ENCODE data around the gene ERCC3.

DNA sequence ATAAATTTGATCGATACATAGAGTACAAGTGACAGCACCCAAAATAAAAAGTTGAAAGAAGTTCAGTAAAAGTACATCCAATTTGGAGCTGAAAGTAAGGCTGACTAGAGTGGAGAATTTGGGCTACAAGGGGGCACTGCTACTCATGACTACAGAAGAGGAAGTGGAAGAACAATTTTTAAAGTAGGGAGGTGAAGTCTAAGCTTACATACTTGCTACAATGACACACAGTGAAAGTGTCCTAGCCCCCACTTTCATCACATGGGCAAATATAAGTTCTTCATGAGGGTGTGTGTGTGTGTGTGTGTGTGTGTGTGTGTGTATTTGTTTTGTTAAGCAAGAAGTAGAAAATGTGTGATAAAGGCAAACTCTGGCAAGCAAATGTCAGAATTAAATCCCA is 48.2 kb upstream of the ERCC3 start:
- TF ChIP-seq, protein P1, sequence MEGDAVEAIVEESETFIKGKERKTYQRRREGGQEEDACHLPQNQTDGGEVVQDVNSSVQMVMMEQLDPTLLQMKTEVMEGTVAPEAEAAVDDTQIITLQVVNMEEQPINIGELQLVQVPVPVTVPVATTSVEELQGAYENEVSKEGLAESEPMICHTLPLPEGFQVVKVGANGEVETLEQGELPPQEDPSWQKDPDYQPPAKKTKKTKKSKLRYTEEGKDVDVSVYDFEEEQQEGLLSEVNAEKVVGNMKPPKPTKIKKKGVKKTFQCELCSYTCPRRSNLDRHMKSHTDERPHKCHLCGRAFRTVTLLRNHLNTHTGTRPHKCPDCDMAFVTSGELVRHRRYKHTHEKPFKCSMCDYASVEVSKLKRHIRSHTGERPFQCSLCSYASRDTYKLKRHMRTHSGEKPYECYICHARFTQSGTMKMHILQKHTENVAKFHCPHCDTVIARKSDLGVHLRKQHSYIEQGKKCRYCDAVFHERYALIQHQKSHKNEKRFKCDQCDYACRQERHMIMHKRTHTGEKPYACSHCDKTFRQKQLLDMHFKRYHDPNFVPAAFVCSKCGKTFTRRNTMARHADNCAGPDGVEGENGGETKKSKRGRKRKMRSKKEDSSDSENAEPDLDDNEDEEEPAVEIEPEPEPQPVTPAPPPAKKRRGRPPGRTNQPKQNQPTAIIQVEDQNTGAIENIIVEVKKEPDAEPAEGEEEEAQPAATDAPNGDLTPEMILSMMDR (IDR thresholded peaks at IDR 0.05): no peak
- TF ChIP-seq SMC3 (IDR thresholded peaks at IDR 0.05; ENCODE audit: low read depth, low read length) (no peak), MXI1 (IDR thresholded peaks at IDR 0.05; ENCODE audit: low read depth, low read length) (no peak), RFX5 (IDR thresholded peaks at IDR 0.05; ENCODE audit: low read length) (no peak), FOXM1 (IDR thresholded peaks at IDR 0.05; ENCODE audit: low read depth) (no peak), JUND (IDR thresholded peaks at IDR 0.05) (no peak), TAF1 (IDR thresholded peaks at IDR 0.05; ENCODE audit: borderline replicate concordance, low read depth, low read length) (no peak), SIN3A (IDR thresholded peaks at IDR 0.05; ENCODE audit: borderline replicate concordance, low read depth, low read length) (no peak)
- TF ChIP-seq, protein P2, sequence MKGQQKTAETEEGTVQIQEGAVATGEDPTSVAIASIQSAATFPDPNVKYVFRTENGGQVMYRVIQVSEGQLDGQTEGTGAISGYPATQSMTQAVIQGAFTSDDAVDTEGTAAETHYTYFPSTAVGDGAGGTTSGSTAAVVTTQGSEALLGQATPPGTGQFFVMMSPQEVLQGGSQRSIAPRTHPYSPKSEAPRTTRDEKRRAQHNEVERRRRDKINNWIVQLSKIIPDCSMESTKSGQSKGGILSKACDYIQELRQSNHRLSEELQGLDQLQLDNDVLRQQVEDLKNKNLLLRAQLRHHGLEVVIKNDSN (IDR thresholded peaks at IDR 0.05; ENCODE audit: borderline replicate concordance, low read depth): no peak
- TF ChIP-seq, protein P3, sequence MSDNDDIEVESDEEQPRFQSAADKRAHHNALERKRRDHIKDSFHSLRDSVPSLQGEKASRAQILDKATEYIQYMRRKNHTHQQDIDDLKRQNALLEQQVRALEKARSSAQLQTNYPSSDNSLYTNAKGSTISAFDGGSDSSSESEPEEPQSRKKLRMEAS (IDR thresholded peaks at IDR 0.05; ENCODE audit: low read depth): no peak
